K562 (cell line): ENCODE measurements around the gene KRT14. TPM values are rescaled to one million over a fixed set of nuclear protein-coding genes. Genes with fewer than 3 reads are reported as not detected.

Experiments
- ATAC-seq: fragments of 200-7000 bp; cut with Tn5 transposase; 3 replicates; pipeline ENCODE4 v1.9.1; 2020; ENCODE audit warnings: moderate library complexity
- BruUV-seq: library from RNA; stranded (reverse); fragments of 400-500 nt; replicated peaks from 2 replicates; lab custom pipeline; 2021; lab: Mats Ljungman, UMichigan
- CTCF ChIA-PET: fragments of 300-600 bp; formaldehyde crosslinking; extraction: SDS; loops from one replicate; lab custom pipeline; 2021; ENCODE audit warnings: low intra/inter-chr PET ratio; lab: Yijun Ruan, JAX
- POLR2A ChIA-PET: fragments of 300-600, 350-650 bp; sonication (Branson Sonifier 250); formaldehyde crosslinking; extraction: SDS; loops from one replicate; lab custom pipeline; 2021; ENCODE audit warnings: antibody characterized with exemption, inconsistent platforms; lab: Yijun Ruan, JAX
- DNase-seq, 4 experiments: peaks; one replicate each; pipeline versions ENCODE4 v3.0.0 to v3.0.0-alpha.2; 2011 to 2018; ENCODE audit warnings: low spot score in 3 of 4, mixed read lengths in 3 of 4; ENCODE audit errors: extremely low read depth in 1 of 4
- FAIRE-seq: peaks from 2 replicates; lab custom pipeline; 2011; peaks lifted over from hg19 to GRCh38; lab: Jason Lieb, UNC
- H2AFZ ChIP-seq: 2 replicates; pipeline ENCODE4 v1.6.0; 2011; ENCODE audit warnings: low read depth, low read length, control low read depth, inconsistent platforms
- H3K27ac ChIP-seq: fragments of 200-600 bp; 3 replicates; pipeline ENCODE4 v1.8.0; 2011; ENCODE audit warnings: low read depth, mild to moderate bottlenecking, control low read depth, inconsistent platforms, low read length, moderate library complexity, mixed read lengths; ENCODE audit errors: extremely low read depth
- H3K27me3 ChIP-seq, 2 experiments: fragments of 300-600 bp in 1 of 2; 2 replicates in 1 of 2; 3 replicates in 1 of 2; pipeline versions ENCODE4 v1.6.0 to v1.8.0; 2011; ENCODE audit warnings: inconsistent platforms in 2 of 2, low read length in 2 of 2, mild to moderate bottlenecking in 1 of 2, mixed read lengths in 1 of 2, moderate library complexity in 1 of 2; ENCODE audit not compliant: control insufficient read depth in 2 of 2, insufficient read depth in 2 of 2
- H3K36me3 ChIP-seq: fragments of 300-600 bp; 3 replicates; pipeline ENCODE4 v1.8.0; 2011; ENCODE audit warnings: mild to moderate bottlenecking, low read length, inconsistent platforms; ENCODE audit not compliant: control insufficient read depth, insufficient read depth
- H3K4me1 ChIP-seq, 2 experiments: fragments of 200-600 bp in 1 of 2; replicated peaks in 1 of 2; 2 replicates in 1 of 2; 3 replicates in 1 of 2; pipeline versions ENCODE4 v1.5.1 to v1.8.0; 2011; ENCODE audit warnings: inconsistent platforms in 2 of 2, low read length in 2 of 2, mild to moderate bottlenecking in 1 of 2, mixed read lengths in 1 of 2, moderate library complexity in 1 of 2; ENCODE audit not compliant: control insufficient read depth in 2 of 2, insufficient read depth in 2 of 2
- H3K4me2 ChIP-seq: 2 replicates; pipeline ENCODE4 v1.6.1; 2011; ENCODE audit warnings: low read length, control low read depth, inconsistent platforms, mixed read lengths; ENCODE audit not compliant: insufficient read depth
- H3K4me3 ChIP-seq: fragments of 200-600 bp; sonication (generic), shearing (Covaris generic); 2 replicates; pipeline ENCODE4 v1.5.1; 2016; ENCODE audit warnings: control low read depth, inconsistent platforms
- H3K79me2 ChIP-seq: fragments of 200-600 bp; 3 replicates; pipeline ENCODE4 v1.8.0; 2011; ENCODE audit warnings: low read length, inconsistent platforms; ENCODE audit not compliant: control insufficient read depth, insufficient read depth
- H3K9ac ChIP-seq, 2 experiments: 2 replicates each; pipeline versions ENCODE4 v1.6.0 to v1.6.1; 2011; ENCODE audit warnings: low read depth in 2 of 2, low read length in 2 of 2, control low read depth in 1 of 2, inconsistent platforms in 1 of 2, mild to moderate bottlenecking in 1 of 2, mixed read lengths in 1 of 2; ENCODE audit not compliant: insufficient read depth in 1 of 2
- H3K9me1 ChIP-seq: one replicate; pipeline ENCODE4 v1.6.0; 2011; ENCODE audit warnings: inconsistent platforms, mild to moderate bottlenecking, low read length, moderate library complexity; ENCODE audit not compliant: control insufficient read depth, insufficient read depth
- H3K9me3 ChIP-seq: replicated peaks from 2 replicates; pipeline ENCODE4 v1.5.1; 2011; ENCODE audit warnings: low read depth, low read length, inconsistent platforms; ENCODE audit not compliant: control insufficient read depth, insufficient read depth
- H4K20me1 ChIP-seq: replicated peaks from 2 replicates; pipeline ENCODE4 v1.6.1; 2011; ENCODE audit warnings: low read length, inconsistent platforms, mixed read lengths; ENCODE audit not compliant: control insufficient read depth, insufficient read depth
- CAMTA2 ChIP-seq: fragments of 250-450 bp; sonication (Bioruptor Pico); conservative IDR thresholded peaks from 2 replicates; pipeline ENCODE4 v1.5.1; 2022
- SOX6 ChIP-seq: fragments of 450-650 bp; IDR thresholded peaks from 2 replicates; pipeline ENCODE4 v1.6.1; 2014; ENCODE audit warnings: mild to moderate bottlenecking
- ZNF263 ChIP-seq: sonication (generic); formaldehyde crosslinking; IDR thresholded peaks from 2 replicates; pipeline ENCODE4 v1.8.0; 2022; ENCODE audit warnings: mild to moderate bottlenecking, missing genetic modification reagents, borderline replicate concordance
- ZNF41 ChIP-seq: fragments of 250-450 bp; sonication (Bioruptor Pico); conservative IDR thresholded peaks from 2 replicates; pipeline ENCODE4 v1.4.0; 2020; ENCODE audit warnings: mild to moderate bottlenecking
- ZNF77 ChIP-seq: fragments of 250-450 bp; sonication (Bioruptor Pico); IDR thresholded peaks from 2 replicates; pipeline ENCODE4 v1.5.0; 2020
- WGBS: fragments of 100-300 bp; shearing (Covaris generic); methylation state at CpG from one replicate; pipeline ENCODE4 v1.1.6; 2016; ENCODE audit warnings: low coverage, mixed read lengths; ENCODE audit not compliant: insufficient coverage; ENCODE audit errors: missing lambda C conversion rate; 5-methylcytosine and 5-hydroxymethylcytosine counted together
- in situ Hi-C: fragments of 300-500 bp; cut with MboI; formaldehyde crosslinking; loops from 4 replicates; pipeline ENCODE4 v1.15.0; 2018; ENCODE audit warnings: inconsistent platforms, mixed read lengths
- intact Hi-C: fragments of 100-400 bp; cut with micrococcal nuclease; formaldehyde crosslinking; loops from 2 replicates; pipeline ENCODE4 v1.14.2; 2022
- polyA plus RNA-seq, 8 experiments: library from polyadenylated mRNA; depleted of rRNA in 4 of 8; stranded (reverse) in 5 of 8; unstranded in 3 of 8; fragments of >200 nt; fragmentation: Nextera tagmentation in 2 of 8; fragmentation: Illumina TruSeq in 1 of 8; extraction: Ambion mirVana in 2 of 8; extraction: Trizol in 1 of 8; gene quantifications; 2 replicates each; pipeline versions ENCODE4 v1.2.1 to v1.2.3, GENCODE V29; 2011 to 2014; ENCODE audit warnings: inconsistent platforms in 1 of 8, missing spikeins in 1 of 8
- total RNA-seq, 7 experiments: library from RNA; depleted of rRNA in 6 of 7; stranded (reverse); fragments of >200 nt in 6 of 7; fragmentation: Illumina TruSeq in 2 of 7; extraction: Trizol in 2 of 7; gene quantifications; 2 replicates each; pipeline versions ENCODE4 v1.2.1 to v1.2.3, GENCODE V29; 2011 to 2021; ENCODE audit warnings: low replicate concordance in 1 of 7
- TF ChIP-seq, protein P1 (sequence below): fragments of 250-450 bp; sonication (Bioruptor Pico); IDR thresholded peaks from 2 replicates; pipeline ENCODE4 v1.4.0; 2020

The KRT14 gene
- total and polyA plus RNA-seq, 9 of the 15 experiments (the other 6 are each of a cell fraction or from before 2014, with no cell fraction given), result 0.22 TPM; not detected in 8

DNA sequence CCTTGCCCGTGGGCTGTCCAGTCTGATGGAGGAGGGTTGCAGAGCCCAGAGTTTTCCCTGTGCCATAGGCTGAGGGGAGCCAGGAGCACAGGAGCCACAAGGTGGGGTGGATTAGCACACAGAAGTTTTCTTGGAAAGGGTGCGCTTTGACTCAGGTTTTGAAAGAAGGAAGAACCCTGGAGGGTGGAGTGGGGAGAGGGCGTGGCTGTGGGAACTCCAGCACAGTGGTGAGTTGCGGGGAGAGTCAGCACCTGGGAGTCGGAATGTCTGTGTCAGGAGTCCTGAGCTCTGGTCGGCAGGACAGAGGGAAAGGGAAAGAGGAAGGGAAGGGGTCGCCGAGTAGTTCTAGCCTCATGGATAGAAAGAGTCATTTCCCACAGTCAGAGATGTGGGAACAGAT, 8.9 kb upstream of the KRT14 start (continued):
- TF ChIP-seq ZNF77 (CRISPR knock-in tag) (no peak), CAMTA2 (CRISPR knock-in tag) (no peak)

DNA sequence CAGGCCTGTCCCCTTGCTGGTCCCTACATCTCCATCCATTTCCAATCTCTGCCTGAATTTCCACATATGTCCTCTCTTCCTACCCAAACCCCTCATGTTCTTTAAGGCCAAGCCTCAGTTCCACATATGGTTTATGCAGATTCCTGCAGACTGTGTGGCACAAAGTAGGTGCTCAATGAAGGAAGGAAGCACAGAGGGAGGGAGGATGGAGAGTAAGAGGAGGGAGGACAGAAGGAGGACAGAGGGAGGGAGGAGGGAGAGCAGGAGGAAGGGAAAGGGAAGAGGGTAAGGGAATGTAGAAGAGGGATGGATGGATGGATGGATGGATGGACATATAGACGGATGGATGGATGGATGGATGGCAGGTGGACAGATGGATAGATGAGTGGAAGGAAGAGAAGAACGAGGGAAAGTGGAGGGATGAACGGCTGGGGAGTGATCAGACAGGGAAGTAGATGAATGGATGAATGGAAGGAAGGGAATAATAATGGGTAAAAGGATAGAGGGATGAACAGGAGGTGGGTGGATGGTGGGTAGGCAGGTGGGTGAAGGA, 7.7 kb upstream of the KRT14 start:
- peaks cover 22 to 61% of the 10 kb centered on the region in 2 experiments; a peak in 4 of 5 replicates for H3K27me3 ChIP-seq
- POLR2A ChIA-PET, result interaction anchor here (0.6 kb wide), 2 partner anchors 164 to 175 kb away, joined by 3 read pairs; no protein-coding TSS in a partner anchor
- CTCF ChIA-PET, result no interaction called here
- WGBS, result 0% methylated on average over 3 of the region's 3 CpGs
- no peak overlapping the region for H3K4me3 ChIP-seq
- no peak overlapping the region for H3K27ac ChIP-seq
- H3K79me2 ChIP-seq, result no peaks in the 10 kb centered on the region
- in situ Hi-C loops (no loop called here), intact Hi-C loops (no loop called here)
- H3K9me1 ChIP-seq, result no peaks in the 10 kb centered on the region
- no peaks in the 10 kb centered on the region; a peak in 1 of 5 replicates for H3K4me1 ChIP-seq
- no peak overlapping the region for H2AFZ ChIP-seq
- H4K20me1 ChIP-seq, result no peaks in the 10 kb centered on the region
- no peak overlapping the region for H3K4me2 ChIP-seq
- no peak overlapping the region for H3K9ac ChIP-seq
- no peak for DNase-seq
- H3K9me3 ChIP-seq, result no peaks in the 10 kb centered on the region
- no peaks in the 10 kb centered on the region for H3K36me3 ChIP-seq
- no TSS peak for BruUV-seq
- ATAC-seq, result no peak
- FAIRE-seq, result no peak
- TF ChIP-seq SOX6, result no peak
- TF ChIP-seq, protein P1, sequence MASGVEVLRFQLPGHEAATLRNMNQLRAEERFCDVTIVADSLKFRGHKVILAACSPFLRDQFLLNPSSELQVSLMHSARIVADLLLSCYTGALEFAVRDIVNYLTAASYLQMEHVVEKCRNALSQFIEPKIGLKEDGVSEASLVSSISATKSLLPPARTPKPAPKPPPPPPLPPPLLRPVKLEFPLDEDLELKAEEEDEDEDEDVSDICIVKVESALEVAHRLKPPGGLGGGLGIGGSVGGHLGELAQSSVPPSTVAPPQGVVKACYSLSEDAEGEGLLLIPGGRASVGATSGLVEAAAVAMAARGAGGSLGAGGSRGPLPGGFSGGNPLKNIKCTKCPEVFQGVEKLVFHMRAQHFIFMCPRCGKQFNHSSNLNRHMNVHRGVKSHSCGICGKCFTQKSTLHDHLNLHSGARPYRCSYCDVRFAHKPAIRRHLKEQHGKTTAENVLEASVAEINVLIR, result no peak
- peak; percentile 82 for TF ChIP-seq ZNF263 (CRISPR knock-in tag)
- TF ChIP-seq ZNF41 (CRISPR knock-in tag), result no peak
- TF ChIP-seq, all 486 proteins: peak for 1
